ENCODE measurements around the gene AP1G2.

DNA sequence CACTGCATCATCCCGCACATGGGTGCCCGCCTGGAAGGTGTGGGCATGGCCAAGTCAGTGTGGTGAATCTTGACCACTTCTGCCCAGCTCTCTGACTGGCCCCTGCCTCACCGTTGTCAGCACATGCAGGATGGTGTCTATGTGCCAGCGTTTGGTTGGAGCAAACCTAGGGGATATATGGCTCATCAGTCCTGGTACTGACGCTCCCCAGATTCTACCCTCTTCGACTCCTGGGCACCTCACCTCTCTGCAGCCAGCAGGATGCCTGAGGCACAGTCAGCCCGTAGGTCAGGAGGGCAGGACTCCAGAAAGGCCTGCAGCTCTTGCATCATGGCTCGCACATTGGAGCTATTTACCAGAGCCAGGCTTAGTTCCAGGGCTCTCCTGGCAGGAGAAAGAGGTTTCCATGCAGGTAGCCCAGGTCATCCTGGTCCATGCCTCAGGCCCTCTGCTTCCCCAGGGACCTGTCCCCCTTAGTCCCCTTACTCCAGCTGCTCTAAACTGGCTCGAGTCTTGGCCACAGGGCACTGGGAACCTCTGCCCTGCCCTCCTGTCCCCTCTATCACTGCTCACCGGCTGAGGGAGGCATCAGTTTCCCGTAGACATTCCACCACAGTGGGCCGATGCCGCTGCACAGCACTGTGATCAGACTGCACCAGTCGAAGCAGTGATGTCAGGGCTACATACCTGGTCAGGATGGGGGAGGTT is 4.0 kb downstream of the AP1G2 start:
- TF ChIP-seq, protein P1, sequence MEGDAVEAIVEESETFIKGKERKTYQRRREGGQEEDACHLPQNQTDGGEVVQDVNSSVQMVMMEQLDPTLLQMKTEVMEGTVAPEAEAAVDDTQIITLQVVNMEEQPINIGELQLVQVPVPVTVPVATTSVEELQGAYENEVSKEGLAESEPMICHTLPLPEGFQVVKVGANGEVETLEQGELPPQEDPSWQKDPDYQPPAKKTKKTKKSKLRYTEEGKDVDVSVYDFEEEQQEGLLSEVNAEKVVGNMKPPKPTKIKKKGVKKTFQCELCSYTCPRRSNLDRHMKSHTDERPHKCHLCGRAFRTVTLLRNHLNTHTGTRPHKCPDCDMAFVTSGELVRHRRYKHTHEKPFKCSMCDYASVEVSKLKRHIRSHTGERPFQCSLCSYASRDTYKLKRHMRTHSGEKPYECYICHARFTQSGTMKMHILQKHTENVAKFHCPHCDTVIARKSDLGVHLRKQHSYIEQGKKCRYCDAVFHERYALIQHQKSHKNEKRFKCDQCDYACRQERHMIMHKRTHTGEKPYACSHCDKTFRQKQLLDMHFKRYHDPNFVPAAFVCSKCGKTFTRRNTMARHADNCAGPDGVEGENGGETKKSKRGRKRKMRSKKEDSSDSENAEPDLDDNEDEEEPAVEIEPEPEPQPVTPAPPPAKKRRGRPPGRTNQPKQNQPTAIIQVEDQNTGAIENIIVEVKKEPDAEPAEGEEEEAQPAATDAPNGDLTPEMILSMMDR (IDR thresholded peaks at IDR 0.05; ENCODE audit: insufficient read depth, low read length), result no peak
- TF ChIP-seq GABPA (IDR thresholded peaks at IDR 0.05; ENCODE audit: low read depth) (no peak), POLR2AphosphoS5 (IDR thresholded peaks at IDR 0.05; ENCODE audit: low read depth) (no peak), SPI1 (IDR thresholded peaks at IDR 0.05; ENCODE audit: borderline replicate concordance, low read depth) (no peak)
- TF ChIP-seq, protein P2, sequence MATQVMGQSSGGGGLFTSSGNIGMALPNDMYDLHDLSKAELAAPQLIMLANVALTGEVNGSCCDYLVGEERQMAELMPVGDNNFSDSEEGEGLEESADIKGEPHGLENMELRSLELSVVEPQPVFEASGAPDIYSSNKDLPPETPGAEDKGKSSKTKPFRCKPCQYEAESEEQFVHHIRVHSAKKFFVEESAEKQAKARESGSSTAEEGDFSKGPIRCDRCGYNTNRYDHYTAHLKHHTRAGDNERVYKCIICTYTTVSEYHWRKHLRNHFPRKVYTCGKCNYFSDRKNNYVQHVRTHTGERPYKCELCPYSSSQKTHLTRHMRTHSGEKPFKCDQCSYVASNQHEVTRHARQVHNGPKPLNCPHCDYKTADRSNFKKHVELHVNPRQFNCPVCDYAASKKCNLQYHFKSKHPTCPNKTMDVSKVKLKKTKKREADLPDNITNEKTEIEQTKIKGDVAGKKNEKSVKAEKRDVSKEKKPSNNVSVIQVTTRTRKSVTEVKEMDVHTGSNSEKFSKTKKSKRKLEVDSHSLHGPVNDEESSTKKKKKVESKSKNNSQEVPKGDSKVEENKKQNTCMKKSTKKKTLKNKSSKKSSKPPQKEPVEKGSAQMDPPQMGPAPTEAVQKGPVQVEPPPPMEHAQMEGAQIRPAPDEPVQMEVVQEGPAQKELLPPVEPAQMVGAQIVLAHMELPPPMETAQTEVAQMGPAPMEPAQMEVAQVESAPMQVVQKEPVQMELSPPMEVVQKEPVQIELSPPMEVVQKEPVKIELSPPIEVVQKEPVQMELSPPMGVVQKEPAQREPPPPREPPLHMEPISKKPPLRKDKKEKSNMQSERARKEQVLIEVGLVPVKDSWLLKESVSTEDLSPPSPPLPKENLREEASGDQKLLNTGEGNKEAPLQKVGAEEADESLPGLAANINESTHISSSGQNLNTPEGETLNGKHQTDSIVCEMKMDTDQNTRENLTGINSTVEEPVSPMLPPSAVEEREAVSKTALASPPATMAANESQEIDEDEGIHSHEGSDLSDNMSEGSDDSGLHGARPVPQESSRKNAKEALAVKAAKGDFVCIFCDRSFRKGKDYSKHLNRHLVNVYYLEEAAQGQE (IDR thresholded peaks at IDR 0.05; ENCODE audit: insufficient replicate concordance, low read depth), result no peak
